ENCODE measurements around the gene ACOX3.

Gene ACOX3

GRCh38 chr4:8316911-8317351 is 123.6 kb downstream of the ACOX3 start:
- no peak overlapping the region for H3K4me3 ChIP-seq (ENCODE audit: control insufficient read depth, low read depth, low read length)
- TF ChIP-seq CTCF (IDR thresholded peaks at IDR 0.05; ENCODE audit: control insufficient read depth, insufficient read depth, low read depth, low read length, missing control alignments), result no peak
- DNase-seq (ENCODE audit: low read depth), result no peak

Measured in AG09309 (cell line).